GM12892 (cell line): Measurements from ENCODE around the gene PPP3CA.

Experiments
- POLR2A ChIP-seq: IDR thresholded peaks from 2 replicates; pipeline ENCODE4 v1.6.1; 2011; ENCODE audit warnings: low read depth, low read length, control low read depth
- POLR2AphosphoS5 ChIP-seq: IDR thresholded peaks from 2 replicates; pipeline ENCODE4 v1.6.1; 2011; ENCODE audit warnings: low read depth, low read length, control low read depth
- TAF1 ChIP-seq: IDR thresholded peaks from 2 replicates; pipeline ENCODE4 v1.6.1; 2011; ENCODE audit warnings: low read depth, mild to moderate bottlenecking, control low read depth, low read length, borderline replicate concordance

GRCh38 chr4:101295691-101296090 is 51.6 kb downstream of the PPP3CA start:
- no peak for TF ChIP-seq POLR2A
- no peak for TF ChIP-seq POLR2AphosphoS5
- no peak for TF ChIP-seq TAF1
